AG04449 (cell line): ENCODE measurements around the gene TBX19.

Source experiments
- CTCF ChIA-PET: fragments of 350-600 bp; formaldehyde crosslinking; extraction: SDS; loops from one replicate; lab custom pipeline; 2021; ENCODE audit warnings: antibody characterized with exemption; lab: Yijun Ruan, JAX
- POLR2A ChIA-PET: fragments of 400-600, 350-600 bp; formaldehyde crosslinking; extraction: SDS; loops from one replicate; lab custom pipeline; 2020; ENCODE audit warnings: antibody characterized with exemption, inconsistent platforms; lab: Yijun Ruan, JAX
- DNase-seq: peaks from one replicate; pipeline ENCODE4 v3.0.0-alpha.2; 2010; ENCODE audit warnings: low read depth, low spot score
- H3K4me3 ChIP-seq: 2 replicates; pipeline ENCODE4 v1.5.1; 2011; ENCODE audit warnings: low read depth, mild to moderate bottlenecking, control low read depth, low read length
- CTCF ChIP-seq: IDR thresholded peaks from one replicate; pipeline ENCODE4 v1.5.1; 2011; ENCODE audit warnings: mild to moderate bottlenecking, moderate library complexity, low read length, control low read depth, inconsistent platforms; ENCODE audit not compliant: insufficient read depth; ENCODE audit errors: missing control alignments

Gene TBX19

DNA sequence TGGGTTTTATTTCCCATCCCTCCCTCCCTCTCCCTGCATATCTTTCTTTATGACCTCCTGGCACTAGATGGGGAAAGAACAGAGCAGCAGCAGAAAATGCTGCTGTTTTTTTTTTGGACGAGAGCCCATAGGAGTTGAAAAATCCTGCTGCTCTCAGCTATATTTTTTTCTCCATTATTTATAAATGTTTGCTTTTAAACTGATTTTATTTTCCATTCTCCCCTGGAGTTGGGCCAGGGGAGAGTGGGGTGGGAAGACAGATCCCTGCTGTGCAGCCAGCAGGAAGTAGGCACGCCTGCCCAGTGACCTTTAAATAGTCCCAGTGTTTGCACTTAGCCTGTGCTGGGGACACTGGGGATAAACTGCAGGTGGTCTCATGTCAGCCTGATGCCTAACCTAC is 37.5 kb upstream of the TBX19 start:
- ChIA-PET POLR2A (no interaction called here), CTCF (interaction anchor here (0.6 to 1.4 kb wide), 2 partner anchors 8 to 65 kb away, joined by 3 to 6 read pairs; no protein-coding TSS in a partner anchor)
- H3K4me3 ChIP-seq, result no peak overlapping the region
- no peak for TF ChIP-seq CTCF
- no peak for DNase-seq

DNA sequence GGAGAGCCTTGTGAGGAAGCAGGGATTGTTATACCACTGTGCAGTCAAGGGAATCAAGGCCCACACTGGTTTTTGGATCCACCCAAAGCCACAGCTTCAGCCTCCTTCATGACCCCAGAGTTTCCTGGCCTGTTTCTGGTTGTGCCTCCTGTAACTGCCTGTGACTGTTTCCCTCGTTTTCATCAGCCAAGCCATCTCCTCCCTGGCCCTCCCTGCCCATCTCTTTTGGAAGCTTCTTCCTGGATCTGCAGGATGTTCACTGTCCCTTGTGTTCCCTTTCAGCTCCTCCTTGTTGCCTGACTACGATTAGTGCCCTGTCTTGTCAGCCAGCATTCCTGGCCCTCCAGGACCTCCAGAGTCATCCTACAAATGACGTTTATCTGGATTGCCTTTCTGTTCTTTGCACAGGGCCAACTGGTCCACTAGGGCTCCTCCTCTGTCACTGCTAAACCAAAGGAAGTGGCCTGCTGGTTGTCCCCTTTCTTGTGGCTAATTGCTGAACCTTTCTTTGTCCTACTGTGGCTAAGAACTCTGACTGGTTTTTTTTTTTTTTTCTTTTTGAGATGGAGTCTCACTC is 37.0 kb upstream of the TBX19 start:
- TF ChIP-seq CTCF, result no peak
- CTCF ChIA-PET, result interaction anchor here (0.6 to 1.5 kb wide), 3 partner anchors 9 to 98 kb away, joined by 3 to 6 read pairs (median 3); no protein-coding TSS in a partner anchor
- DNase-seq, result no peak
- H3K4me3 ChIP-seq, result no peak overlapping the region
- POLR2A ChIA-PET, result no interaction called here

DNA sequence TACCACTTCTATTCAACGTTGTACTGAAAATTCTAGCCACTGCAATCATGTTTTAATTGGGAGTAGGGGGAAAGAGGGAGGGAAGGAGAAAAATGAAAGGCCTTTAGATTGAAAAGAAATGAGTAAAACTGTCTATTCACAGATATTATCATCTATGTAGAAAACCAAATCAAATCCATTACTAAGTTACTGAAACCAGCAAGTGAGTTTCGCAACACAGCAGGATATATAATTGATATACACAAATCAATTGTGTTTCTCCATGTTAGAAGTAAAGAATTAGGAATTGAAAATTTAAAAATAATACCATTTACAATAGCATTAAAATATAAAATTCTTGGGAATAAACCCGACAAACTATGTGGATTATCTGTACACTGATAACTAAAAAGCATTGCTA is 35.6 kb upstream of the TBX19 start:
- TF ChIP-seq CTCF, result no peak
- ChIA-PET CTCF (interaction anchor here (1.5 to 2.0 kb wide), 2 partner anchors 10 to 100 kb away, joined by 3 to 15 read pairs; no protein-coding TSS in a partner anchor), POLR2A (no interaction called here)
- no peak for DNase-seq
- no peak overlapping the region for H3K4me3 ChIP-seq

DNA sequence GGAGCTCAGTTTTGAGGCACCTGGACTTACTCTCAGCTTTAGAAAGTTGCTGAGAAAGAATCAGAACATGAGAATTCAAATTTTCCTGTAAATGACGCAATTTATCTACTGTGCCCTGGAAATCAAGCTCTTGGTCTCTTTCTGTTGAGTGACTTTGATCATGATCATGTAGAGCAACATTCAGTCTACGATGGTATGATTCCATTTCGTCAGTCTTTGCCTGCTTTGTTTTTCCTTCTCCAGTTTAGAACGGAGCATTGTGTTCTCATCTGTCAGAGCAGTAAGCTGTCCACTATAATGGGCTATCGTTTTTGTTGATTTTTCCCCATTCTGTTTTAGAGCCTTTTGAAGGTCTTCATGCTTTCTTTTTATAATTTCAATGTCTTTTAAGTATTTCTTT is 34.2 kb upstream of the TBX19 start:
- DNase-seq, result no peak
- ChIA-PET POLR2A (no interaction called here), CTCF (interaction anchor here (0.7 to 2.0 kb wide), 3 partner anchors 11 to 24 kb away, joined by 3 to 15 read pairs (median 3); no protein-coding TSS in a partner anchor)
- TF ChIP-seq CTCF, result no peak
- no peak overlapping the region for H3K4me3 ChIP-seq

- H3K4me3 ChIP-seq, result no peak overlapping the region
- CTCF ChIA-PET, result interaction anchor here (2.9 kb wide), 1 partner anchor 17 kb away, joined by 13 read pairs; no protein-coding TSS in a partner anchor
- POLR2A ChIA-PET, result no interaction called here
- TF ChIP-seq CTCF, result no peak
- DNase-seq, result no peak
Observed at GRCh38 chr1:168252204-168252733, 28.4 kb upstream of the TBX19 start.

DNA sequence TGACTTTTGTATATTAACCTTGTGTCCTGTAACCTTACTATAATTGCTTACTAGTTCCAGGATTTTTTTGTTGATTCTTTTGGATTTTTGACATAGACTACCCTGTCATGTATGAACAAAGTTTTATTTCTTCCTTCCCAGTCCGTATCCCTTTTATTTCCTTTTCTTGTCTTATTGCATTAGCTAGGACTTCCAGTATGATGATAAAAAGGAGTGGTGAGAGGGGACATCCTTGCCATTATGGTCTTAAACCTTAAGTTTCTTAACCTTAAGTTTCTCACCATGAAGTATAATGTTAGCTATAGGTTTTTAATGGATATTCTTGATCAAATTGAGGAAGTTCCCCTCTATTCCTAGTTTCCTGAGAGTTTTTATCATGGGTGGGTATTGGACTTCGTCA is 24.5 kb upstream of the TBX19 start:
- no peak overlapping the region for H3K4me3 ChIP-seq
- no peak for DNase-seq
- CTCF ChIA-PET, result interaction anchor here (0.7 to 1.7 kb wide), 2 partner anchors 9 to 21 kb away, joined by 3 to 8 read pairs; no protein-coding TSS in a partner anchor
- POLR2A ChIA-PET, result no interaction called here
- TF ChIP-seq CTCF, result no peak
